GM21526 (cell line): ENCODE results near the gene RAB44.

Experiments used
- ATAC-seq: cut with Tn5 transposase; IDR thresholded peaks from one replicate; pipeline ENCODE4 v1.9.1; 2021; ENCODE audit warnings: moderate library complexity; ENCODE audit not compliant: unreplicated experiment, low FRiP score

Gene RAB44

DNA sequence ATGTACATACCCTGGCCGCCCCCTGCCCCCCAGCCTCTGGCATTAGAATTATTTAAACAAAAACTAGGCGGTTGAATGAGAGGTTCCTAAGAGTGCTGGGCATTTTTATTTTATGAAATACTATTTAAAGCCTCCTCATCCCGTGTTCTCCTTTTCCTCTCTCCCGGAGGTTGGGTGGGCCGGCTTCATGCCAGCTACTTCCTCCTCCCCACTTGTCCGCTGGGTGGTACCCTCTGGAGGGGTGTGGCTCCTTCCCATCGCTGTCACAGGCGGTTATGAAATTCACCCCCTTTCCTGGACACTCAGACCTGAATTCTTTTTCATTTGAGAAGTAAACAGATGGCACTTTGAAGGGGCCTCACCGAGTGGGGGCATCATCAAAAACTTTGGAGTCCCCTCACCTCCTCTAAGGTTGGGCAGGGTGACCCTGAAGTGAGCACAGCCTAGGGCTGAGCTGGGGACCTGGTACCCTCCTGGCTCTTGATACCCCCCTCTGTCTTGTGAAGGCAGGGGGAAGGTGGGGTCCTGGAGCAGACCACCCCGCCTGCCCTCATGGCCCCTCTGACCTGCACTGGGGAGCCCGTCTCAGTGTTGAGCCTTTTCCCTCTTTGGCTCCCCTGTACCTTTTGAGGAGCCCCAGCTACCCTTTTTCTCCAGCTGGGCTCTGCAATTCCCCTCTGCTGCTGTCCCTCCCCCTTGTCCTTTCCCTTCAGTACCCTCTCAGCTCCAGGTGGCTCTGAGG, 11.5 kb upstream of the RAB44 start:
- no peak for ATAC-seq

DNA sequence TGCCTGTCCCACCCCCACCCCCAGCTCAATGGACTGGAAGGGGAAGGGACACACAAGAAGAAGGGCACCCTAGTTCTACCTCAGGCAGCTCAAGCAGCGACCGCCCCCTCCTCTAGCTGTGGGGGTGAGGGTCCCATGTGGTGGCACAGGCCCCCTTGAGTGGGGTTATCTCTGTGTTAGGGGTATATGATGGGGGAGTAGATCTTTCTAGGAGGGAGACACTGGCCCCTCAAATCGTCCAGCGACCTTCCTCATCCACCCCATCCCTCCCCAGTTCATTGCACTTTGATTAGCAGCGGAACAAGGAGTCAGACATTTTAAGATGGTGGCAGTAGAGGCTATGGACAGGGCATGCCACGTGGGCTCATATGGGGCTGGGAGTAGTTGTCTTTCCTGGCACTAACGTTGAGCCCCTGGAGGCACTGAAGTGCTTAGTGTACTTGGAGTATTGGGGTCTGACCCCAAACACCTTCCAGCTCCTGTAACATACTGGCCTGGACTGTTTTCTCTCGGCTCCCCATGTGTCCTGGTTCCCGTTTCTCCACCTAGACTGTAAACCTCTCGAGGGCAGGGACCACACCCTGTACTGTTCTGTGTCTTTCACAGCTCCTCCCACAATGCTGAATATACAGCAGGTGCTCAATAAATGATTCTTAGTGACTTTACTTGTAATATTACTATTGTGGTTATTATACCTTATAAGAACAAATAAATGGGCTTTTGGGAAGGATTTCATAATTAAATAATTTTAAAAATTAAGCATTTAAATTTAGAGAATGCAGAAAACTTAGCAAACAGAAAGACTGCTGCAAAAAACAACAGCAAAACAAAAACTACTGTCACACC, 10.7 kb upstream of the RAB44 start:
- no peak for ATAC-seq

DNA sequence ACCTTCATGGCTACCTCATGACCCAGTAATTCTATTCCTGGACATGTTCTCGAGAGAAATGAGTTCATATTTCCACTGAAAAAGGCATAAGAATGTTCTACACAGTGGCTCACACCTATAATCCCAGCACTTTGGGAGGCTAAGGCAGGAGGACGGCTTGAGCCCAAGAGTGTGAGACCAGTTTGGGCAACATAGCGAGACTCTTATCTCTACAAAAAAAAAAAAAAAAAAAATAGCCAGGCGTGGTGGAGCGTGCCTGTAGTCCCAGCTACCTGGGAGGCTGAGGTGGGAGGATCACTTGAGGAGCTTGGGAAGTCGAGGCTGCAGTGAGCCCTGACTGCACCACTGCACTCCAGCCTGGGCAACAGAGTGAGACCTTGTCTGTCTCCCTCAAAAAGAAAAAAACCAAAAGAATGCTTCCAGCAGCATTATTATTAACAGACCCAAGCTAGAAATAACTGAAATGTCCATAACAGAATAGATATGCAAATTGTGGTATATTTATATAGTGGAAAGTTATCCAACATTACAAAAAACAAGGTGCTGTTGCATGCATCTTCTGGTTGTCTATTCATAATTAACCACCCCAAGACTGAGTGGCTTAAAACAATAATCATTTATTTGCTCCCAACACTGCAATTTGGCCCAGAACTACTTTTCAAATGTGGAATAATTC, 9.4 kb upstream of the RAB44 start:
- ATAC-seq = no peak

DNA sequence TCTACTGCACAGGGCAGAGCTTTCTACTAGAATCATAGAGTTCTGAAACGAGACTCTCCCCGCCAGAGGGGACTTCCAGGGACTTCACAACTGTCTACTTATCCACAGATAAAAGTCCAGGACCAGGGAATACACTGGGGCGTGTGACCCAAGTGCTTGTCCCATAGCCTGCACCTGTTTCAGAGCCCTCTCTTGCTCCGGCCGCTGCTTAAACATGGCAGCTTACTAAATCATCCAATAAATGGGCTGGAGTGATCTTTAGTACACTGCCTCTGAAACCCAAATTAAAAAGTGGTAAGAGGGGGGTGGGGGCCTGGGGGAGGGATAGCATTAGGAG, 8.9 kb upstream of the RAB44 start:
- ATAC-seq = no peak

DNA sequence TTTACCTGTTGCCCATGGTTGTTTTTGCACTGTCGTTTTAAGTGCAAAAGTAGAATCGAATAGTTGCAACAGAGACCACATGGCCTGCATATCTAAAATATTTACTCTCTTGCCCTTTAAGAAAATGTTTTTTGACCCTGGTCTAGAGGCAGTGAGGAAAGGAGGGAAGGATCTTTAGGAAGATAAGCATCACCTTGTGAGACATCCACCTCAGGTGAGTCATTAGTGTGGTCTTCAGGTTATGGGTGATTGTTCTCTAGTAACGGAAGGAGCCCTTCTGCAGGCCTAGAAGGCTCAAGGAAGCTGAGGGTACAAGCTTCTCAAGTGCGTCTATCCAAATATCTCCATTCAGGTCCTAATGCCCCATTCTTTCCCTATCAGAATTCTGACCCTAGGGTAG, 6.6 kb upstream of the RAB44 start:
- no peak for ATAC-seq

DNA sequence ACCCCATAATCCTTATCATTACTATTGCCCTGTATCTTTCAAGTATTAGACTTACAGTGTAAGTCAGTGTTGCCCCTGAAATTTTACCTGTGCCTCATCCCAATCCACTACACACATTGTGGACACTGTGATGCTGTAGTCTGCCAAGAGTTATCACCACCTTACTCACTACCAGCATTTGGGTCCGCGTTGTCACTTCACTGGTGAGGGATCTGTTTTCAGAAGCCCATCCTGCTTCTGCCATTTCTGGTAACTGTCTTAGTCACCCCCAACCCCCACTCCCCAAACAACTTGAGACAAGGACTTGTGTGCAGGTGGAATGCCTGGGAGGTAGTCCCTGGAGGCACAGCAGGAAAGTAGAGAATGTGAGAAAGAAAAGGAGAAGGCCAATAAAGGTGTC, 6.0 kb upstream of the RAB44 start:
- ATAC-seq = no peak

DNA sequence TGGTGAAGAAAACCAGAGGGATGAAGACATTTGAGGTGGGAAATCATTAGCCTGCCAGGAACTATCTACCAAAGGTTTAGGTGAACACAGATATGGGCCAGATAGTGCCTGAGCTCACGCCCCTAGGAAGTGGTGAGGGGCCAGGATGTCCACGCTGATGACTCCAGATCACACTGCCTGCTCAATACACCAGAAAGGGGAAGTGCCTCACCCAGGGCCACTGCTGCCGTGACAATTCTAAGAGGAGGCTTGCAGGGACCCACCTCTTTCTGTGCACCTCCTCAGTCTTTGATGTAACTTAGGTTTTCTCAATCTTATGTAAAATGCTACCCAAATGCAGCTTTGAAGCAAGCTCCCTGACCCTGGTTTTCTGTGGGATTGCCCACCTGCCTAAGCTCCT, 5.4 kb upstream of the RAB44 start:
- ATAC-seq = no peak

DNA sequence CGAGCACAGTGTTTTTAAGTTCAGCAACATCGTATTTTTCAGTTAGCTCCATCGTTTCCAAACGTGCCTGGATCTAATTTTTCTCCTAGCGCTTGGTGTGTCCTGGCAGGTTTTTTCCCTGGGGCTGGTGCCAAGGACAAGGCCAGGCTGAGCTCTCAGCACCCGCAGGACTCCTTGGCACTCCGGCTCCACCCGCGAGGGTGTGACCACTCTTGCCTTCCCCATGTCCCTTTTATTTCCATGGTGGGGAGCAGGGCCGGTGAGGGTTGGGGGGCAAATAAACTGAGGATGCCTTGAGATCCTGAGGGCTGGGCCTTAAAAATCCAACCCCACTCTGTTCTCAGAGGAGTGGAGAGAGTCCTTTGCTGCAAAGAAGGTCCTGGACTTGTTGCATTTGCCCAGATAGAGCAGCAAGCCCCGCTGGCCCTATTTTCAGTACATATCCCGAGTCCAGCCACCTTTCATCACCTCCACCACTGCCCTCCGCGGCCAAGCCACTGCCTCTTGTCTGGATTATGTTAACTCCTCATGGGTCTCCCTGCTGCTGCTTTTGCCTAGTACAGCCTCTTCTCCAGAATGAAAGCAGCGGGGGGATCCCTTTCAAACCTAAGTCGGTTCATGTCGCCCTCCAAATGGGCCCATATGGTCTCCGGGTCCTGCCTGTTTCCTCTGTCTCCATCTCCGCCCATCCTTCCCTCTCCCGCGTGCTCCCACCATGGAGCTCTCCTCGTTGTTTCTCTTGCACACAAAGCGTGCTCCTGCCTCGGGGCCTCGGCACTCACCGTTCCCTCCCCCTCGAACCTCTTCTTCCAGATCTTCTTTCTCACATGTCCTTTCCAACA, 4.5 kb upstream of the RAB44 start:
- no peak for ATAC-seq

DNA sequence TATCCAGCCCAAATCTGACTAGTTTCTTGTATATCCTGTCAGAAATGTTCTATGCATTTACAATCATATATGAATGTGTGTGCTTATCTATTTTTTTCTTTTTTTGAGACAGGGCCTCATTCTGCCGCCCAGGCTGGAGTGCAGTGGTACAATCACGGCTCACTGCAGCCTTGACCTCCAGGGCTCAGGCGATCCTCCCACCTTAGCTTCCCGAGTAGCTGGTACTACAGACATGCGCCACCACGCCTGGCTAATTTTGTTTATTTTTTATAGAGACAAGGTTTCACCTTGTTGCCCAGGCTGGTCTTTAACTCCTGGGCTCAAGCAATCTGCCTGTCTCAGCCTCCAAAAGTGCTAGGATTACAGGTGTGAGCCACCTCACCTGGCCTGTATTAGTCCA, 3.0 kb upstream of the RAB44 start:
- no peak for ATAC-seq

DNA sequence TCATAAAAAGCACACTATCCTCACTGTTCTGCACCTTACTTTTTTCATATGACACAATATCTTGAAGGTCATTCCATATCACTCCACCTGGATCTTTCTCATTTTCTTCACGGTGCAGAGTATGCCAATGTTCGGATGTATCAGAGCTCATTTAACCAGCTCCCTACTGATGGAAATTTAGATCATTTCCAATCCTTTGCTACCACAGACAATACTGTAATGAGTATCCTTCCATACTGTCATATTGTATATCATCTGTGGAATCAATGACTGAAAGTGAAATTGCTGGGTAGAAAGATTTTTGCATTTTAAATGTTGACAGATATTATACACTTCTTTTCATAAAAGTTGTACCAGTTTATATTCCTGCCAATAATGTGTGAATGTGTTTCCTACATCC, 2.2 kb upstream of the RAB44 start:
- no peak for ATAC-seq

DNA sequence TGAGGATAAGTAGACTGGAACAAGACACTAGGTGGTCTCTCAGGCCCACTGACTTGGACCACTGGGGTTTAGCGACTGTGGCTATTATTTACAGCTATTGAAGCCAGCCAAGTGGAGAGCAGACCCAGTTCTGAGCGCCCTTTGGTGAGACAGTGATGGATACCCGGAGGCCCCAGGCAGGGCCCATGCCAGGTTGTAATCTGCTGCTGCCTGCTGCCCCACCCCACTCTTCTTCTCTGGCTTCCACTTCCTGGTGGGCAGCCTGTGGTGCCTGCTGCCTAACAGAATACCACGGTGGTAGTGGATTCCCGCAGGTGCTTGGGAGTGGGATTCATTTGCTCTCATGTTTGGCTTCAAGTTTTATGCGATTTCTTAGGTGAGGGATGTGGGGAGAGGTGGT, 570 bp downstream of the RAB44 start:
- ATAC-seq = no peak

DNA sequence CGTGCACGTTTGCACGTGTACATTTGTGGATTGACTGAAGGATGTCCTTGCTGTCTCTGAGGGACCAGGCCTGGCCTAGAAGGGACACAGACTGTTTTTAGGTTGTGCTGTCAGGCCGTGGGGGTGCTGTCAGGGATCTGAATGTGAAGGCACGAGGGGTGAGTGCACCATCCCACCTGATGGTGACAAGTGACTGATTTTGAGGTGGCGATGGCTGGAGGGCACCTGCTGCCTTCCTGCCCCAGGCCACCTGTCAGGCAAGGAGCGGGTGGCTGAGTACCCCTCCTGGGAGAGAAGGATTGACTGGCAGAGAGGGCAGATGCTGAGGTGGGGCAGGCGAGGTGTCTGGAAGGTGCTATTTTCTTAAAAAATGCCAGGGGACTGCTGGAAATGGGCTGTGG, 1.2 kb downstream of the RAB44 start:
- ATAC-seq = no peak

DNA sequence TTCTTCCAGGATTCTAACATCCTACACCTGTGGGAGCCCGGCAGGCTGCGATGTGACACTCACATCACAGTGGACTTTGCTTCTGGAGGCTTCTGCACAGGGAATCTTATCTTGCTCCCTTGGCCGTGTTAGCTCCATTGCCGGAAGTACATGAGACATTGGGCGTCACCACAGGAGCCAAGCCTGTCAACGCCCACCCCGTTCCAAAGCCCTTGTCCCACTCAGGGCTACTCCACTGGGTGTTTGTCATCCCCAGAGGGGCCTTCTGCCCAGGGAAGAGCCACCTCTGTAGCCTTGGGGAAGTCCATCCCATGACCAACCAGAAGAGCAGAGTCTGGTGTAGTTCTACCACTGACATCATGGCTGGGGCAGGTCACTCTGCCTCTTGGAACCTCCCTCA, 1.7 kb downstream of the RAB44 start:
- no peak for ATAC-seq

DNA sequence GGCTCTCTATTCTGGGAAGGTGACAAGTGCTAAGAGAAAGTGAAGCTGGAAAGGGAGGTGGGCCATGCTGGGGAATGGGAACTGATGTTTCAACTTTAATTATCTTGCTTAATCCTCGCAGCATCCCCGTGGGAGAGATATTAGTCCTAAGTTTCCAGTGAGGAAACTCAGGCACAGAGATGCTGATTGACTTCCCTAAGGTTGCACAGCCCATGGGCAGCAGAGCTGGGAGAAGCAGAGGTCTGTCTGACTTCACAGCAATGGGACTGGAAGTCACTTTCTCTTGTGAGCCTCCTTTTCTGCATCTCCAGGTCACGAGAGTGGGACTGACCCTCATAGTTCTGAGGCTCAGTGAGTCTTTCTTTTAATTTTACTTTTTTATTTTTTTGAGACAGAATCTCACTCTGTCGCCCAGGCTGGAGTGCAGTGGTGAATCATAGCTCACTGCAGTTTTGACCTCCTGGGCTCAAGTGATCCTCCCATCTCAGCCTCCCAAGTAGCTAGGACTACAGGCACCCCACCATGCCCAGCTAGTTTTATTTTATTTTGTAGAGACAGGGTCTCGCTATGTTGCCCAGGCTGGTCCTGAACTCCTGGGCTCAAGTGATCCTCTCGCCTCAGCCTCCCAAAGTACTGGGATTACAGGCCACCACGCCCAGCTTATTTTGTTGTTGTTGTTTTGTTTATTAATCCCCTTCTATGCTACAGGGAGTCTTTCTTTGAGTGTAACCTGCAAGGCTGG, 2.6 kb downstream of the RAB44 start:
- ATAC-seq = no peak

DNA sequence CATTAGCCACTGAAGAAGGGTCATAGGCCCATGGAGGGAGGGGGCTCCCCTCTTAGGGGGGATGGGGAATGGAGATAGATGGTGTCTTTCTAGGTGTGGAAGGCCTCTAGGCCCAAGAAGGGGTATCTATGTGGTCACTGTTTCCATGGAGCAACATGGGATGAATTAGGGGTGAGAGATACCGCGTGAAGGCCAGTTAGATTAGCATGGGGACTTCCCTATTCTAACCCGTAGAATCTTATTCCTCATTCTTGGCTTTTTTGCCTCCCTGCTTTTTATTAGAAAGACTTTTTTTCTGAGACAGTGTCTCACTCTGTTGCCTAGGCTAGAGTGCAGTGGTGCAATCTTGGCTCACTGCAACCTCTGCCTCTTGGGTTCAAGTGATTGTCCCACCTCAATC, 3.2 kb downstream of the RAB44 start:
- no peak for ATAC-seq

DNA sequence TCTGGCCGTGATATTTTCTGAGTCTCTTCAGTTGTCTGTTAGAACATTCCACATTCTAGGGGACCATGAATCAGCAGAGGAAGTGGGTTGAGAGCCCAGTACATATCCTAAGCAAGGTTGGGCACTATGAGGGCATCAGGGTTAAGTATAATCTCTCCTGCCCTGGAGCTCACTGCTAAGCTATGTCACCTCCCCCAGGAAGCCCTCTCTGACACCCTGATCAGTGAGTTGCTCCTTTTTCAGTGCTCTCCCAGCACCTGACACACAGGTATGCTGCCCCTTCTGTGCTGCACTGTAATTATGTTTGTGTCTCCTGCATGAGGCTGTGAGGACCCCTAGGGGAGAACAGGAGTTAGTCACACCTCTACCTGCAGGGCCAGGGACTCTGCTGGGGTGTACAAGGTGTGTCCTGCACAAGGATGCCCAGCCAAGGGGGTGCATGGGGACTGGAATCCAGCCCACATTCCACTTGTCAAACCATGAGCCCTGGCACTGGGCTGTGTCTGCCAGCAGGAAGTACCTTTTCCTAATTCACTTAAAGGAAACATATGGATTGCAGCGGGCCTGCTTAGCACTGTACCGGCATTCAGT, 3.9 kb downstream of the RAB44 start:
- ATAC-seq = no peak

DNA sequence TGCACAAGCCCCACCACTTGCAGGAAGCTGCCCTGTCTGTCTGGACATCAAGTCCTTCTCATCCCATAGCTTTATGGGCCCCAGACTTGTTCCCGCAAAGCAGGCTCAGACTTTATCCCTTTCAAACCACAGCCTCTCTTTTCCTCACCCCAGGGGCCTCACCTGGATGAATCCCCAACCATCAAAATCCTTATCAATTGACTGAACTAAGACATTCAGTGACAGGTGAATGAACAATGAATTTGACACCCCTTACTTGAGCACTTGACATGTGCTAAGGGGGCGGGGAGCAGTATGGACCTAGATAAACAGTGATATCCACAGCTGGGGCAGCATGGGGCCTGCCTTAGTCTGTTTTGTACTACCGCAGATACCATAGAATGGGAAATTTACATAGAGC, 5.0 kb downstream of the RAB44 start:
- ATAC-seq = no peak

DNA sequence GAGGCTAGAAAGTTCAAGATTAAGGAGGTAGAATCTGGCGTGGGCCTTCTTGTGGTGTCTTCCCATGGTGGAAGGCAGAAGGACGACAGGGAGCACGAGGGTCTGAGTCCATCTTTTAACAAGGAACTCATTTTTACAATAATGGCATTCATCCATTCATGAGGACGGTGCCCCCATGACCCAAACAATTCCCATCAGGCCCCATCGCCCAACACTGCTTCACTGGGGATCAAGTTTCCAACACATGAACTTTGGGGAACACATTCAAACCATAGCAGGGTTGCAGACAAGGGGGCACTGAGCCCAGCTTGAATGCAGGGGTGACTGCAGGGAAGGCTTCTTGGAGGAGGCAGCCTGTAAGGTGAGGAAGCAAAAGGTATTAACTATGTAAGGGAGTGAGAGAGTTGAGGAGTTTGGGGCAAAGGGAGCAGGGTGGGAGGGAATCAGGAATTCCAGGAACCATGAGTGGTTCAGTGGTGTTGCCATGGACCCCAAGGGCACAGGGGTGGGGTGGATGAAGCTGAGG, 5.5 kb downstream of the RAB44 start:
- no peak for ATAC-seq

DNA sequence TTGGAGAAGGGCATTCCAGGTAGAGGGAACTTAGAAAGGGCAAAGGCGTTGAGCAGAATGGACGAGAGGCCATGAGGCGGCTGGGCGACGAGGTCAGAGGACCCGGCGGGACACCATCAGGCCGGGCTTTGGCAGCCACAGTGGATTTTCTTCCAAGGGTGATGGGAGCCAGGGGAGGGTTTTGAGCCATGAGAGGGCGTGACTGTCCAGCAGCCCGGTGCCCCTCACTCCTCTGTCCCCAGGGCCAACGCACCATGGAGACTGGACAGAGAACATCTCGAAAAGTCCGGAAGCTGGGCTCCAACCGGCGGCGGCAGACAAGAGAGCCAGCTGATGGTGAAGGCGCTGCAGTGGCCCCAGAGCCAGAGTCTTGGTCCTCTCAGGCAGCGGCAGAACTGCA, 6.4 kb downstream of the RAB44 start:
- ATAC-seq = no peak
